WI38 (cell line): ENCODE measurements around the gene PDE8A.

Experiments
- H3K4me3 ChIP-seq: 2 replicates; pipeline ENCODE4 v1.5.1; 2011; ENCODE audit warnings: low read depth, mild to moderate bottlenecking, control low read depth, low read length
- TF ChIP-seq, protein P1 (sequence below): IDR thresholded peaks from 2 replicates; pipeline ENCODE4 v1.5.1; 2012; ENCODE audit warnings: low read depth, mild to moderate bottlenecking, control low read depth, low read length

PDE8A gene

GRCh38 chr15:85129881-85130280 is 148.2 kb downstream of the PDE8A start:
- TF ChIP-seq, protein P1, sequence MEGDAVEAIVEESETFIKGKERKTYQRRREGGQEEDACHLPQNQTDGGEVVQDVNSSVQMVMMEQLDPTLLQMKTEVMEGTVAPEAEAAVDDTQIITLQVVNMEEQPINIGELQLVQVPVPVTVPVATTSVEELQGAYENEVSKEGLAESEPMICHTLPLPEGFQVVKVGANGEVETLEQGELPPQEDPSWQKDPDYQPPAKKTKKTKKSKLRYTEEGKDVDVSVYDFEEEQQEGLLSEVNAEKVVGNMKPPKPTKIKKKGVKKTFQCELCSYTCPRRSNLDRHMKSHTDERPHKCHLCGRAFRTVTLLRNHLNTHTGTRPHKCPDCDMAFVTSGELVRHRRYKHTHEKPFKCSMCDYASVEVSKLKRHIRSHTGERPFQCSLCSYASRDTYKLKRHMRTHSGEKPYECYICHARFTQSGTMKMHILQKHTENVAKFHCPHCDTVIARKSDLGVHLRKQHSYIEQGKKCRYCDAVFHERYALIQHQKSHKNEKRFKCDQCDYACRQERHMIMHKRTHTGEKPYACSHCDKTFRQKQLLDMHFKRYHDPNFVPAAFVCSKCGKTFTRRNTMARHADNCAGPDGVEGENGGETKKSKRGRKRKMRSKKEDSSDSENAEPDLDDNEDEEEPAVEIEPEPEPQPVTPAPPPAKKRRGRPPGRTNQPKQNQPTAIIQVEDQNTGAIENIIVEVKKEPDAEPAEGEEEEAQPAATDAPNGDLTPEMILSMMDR = no peak
- H3K4me3 ChIP-seq = no peak overlapping the region

DNA sequence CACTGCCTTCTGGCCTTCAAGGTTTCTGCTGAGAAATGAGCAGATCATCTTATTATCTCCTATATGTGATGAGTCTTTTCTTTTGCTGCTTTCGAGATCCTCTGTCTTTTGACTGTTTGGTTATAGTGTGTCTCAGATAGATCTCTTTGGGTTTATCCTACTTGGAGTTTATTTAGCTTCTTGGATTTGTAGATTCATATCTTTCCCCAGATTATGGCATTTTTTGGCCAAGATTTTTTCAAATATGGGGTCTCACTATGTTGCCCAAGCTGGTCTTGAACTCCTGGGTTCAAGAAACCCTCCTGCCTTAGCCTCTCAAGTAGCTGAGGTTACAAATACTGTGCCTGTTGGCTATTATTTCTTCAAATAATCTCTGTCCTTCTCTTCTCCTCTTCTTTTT is 150.3 kb downstream of the PDE8A start:
- TF ChIP-seq, protein P1 = no peak
- H3K4me3 ChIP-seq = no peak overlapping the region

- TF ChIP-seq, protein P1 = no peak
- no peak overlapping the region for H3K4me3 ChIP-seq
These were observed 152.1 kb downstream of the PDE8A start for GRCh38 chr15:85133709-85134108.

DNA sequence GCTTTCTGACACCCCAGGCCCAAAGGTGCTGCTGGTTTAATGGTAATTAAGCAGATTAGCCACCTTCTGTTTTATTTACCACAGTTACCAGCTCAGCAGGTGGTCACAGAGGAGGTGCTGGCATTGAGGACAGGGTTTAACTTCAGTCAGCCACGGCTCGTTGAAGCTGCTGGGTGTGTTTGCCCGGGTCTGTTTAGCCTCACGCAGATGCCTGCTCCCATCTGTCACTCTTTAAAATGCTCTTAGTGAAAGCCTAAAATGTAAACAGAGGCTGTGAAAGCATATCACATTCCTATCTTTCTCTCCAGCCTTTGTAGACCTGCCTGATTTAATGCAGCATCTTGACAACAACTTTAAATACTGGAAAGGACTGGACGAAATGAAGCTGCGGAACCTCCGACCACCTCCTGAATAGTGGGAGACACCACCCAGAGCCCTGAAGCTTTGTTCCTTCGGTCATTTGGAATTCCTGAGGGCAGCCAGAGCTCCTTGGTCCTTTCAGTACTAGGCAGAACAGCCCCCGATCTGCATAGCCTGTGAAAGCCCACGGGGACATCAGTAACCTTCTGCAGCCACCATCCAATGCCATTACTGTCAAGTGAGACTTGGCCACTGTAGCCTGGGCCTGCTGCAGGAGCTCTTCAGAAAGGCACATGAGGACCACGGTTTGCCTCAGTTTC is 156.0 kb downstream of the PDE8A start:
- TF ChIP-seq, protein P1 = no peak
- H3K4me3 ChIP-seq = no peak overlapping the region

DNA sequence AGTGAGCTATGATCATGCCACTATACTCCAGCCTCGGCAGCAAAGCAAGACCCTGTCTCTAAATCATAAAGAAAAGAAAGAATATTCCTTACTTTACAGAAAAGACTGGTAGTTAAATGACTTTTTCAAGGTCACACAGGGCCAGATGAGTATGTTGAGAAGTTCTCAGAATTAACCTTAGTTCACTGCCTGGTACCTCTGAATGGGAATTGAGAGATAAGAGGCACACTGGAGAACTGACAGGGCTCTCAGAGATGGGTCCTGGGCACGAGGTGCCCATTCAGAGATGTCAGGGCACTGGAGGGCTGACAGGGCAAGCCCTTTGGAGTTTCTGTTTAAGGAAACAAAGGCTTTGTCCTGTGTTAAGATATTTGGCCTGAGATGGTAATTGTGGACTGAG is 157.7 kb downstream of the PDE8A start:
- TF ChIP-seq, protein P1 = no peak
- no peak overlapping the region for H3K4me3 ChIP-seq

GRCh38 chr15:85141726-85142125 is 160.1 kb downstream of the PDE8A start:
- no peak overlapping the region for H3K4me3 ChIP-seq
- TF ChIP-seq, protein P1 = no peak

DNA sequence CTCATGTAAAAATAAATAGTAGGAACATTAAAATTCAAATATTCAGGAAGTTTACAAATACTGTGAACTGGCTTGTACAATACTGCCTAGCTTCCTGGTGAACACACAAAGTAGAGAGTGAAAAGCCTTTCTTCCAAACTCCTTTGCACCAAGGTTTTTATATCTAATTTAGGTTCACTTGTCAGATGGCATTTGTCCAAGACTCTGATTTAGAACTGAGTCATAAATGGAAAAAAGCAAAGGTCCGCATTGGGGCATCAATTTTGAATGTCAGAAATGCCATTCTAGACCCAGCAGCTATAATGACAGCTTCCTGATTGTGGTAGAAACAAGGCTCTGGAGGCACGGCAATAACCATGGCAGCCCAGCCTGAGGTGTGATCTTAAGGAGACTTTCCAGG is 160.7 kb downstream of the PDE8A start:
- TF ChIP-seq, protein P1 = no peak
- H3K4me3 ChIP-seq = no peak overlapping the region
